Gastroesophageal sphincter (tissue), 4 donors: ENCODE measurements around the gene UROC1. TPM values are rescaled to one million over a fixed set of nuclear protein-coding genes. Genes with fewer than 3 reads are reported as not detected.

Experiments
- ATAC-seq: fragments of 150-250 bp; one replicate; pipeline ENCODE4 v1.9.1; 2016; ENCODE audit warnings: mild to moderate bottlenecking, moderate library complexity
- H3K27ac ChIP-seq, 4 donors: fragments of 200-600 bp; sonication (generic) in 3 of 4; 1 replicate in 3 of 4; 2 replicates in 1 of 4; pipeline ENCODE4 v1.5.1; 2016 to 2019
- H3K27me3 ChIP-seq: fragments of 200-600 bp; sonication (generic); one replicate; pipeline ENCODE4 v1.5.1; 2019
- H3K36me3 ChIP-seq, 2 donors: fragments of 200-600 bp; sonication (generic); one replicate each; pipeline ENCODE4 v1.5.1; 2019; ENCODE audit warnings: control low read depth in 1 of 2
- H3K4me1 ChIP-seq, 3 donors: fragments of 200-600 bp; sonication (generic); 1 replicate in 2 of 3; 2 replicates in 1 of 3; pipeline ENCODE4 v1.5.1; 2016 to 2019; ENCODE audit warnings: control low read depth in 2 of 3
- H3K4me3 ChIP-seq, 2 donors: fragments of 200-600 bp; sonication (generic); one replicate each; pipeline ENCODE4 v1.5.1; 2019; ENCODE audit warnings: mild to moderate bottlenecking in 1 of 2, moderate library complexity in 1 of 2
- H3K9me3 ChIP-seq, 3 donors: fragments of 200-600 bp; sonication (generic); one replicate each; pipeline ENCODE4 v1.5.1; 2017 to 2019; ENCODE audit warnings: control low read depth in 2 of 3
- CTCF ChIP-seq, 4 experiments: fragments of 200-600 bp in 2 of 4; fragments of 450-650 bp in 2 of 4; sonication (generic) in 1 of 4; IDR thresholded peaks; one replicate each; pipeline ENCODE4 v1.5.1; 2017 to 2019; ENCODE audit warnings: antibody characterized with exemption in 4 of 4, mild to moderate bottlenecking in 2 of 4, moderate library complexity in 2 of 4
- EP300 ChIP-seq: sonication (generic); formaldehyde crosslinking; IDR thresholded peaks from one replicate; pipeline ENCODE4 v1.6.1; 2017; ENCODE audit warnings: antibody characterized with exemption, mild to moderate bottlenecking
- POLR2A ChIP-seq, 2 donors: fragments of 450-650 bp; IDR thresholded peaks; one replicate each; pipeline ENCODE4 v1.6.1; 2017; ENCODE audit warnings: antibody characterized with exemption in 2 of 2, mild to moderate bottlenecking in 2 of 2, moderate library complexity in 1 of 2
- POLR2AphosphoS5 ChIP-seq: sonication (generic); formaldehyde crosslinking; IDR thresholded peaks from one replicate; pipeline ENCODE4 v1.6.1; 2017; ENCODE audit warnings: antibody characterized with exemption
- WGBS, 2 donors: methylation state at CpG; one replicate each; pipeline ENCODE4 v1.1.5; 2018; ENCODE audit warnings: low coverage in 1 of 2; 5-methylcytosine and 5-hydroxymethylcytosine counted together
- total RNA-seq, 4 donors: library from RNA; depleted of rRNA; stranded (reverse); fragments of >200 nt; gene quantifications; one replicate each; pipeline ENCODE4 v1.1.0, GENCODE V29; 2016

Gene UROC1
- total RNA-seq, 4 donors from 2014 or later: not detected

- Histone ChIP-seq H3K36me3 (no peaks in the 10 kb centered on the region), H3K27me3 (peaks cover 39% of the 10 kb centered on the region), H3K4me3 (no peak overlapping the region), H3K9me3 (no peaks in the 10 kb centered on the region), H3K27ac (no peak overlapping the region), H3K4me1 (peaks cover 0 to 15% (median 10%) of the 10 kb centered on the region in 3 donors)
- WGBS, 2 donors: 92% methylated on average over 2 of the region's 6 CpGs; no CpG with 5 or more reads in 1 of the 2 donors
- TF ChIP-seq EP300 (no peak), CTCF (IDR thresholded peaks at IDR 0.05) (no peak), POLR2A (IDR thresholded peaks at IDR 0.05) (no peak), POLR2AphosphoS5 (no peak)
- ATAC-seq: no peak
These were observed 10.1 kb upstream of the UROC1 start for GRCh38 chr3:126527455-126528211.

- no peak overlapping the region for H3K27ac ChIP-seq
- no peak for ATAC-seq
- H3K4me3 ChIP-seq: no peak overlapping the region
- no peaks in the 10 kb centered on the region for H3K36me3 ChIP-seq
- H3K27me3 ChIP-seq: peaks cover 39% of the 10 kb centered on the region
- no peak for TF ChIP-seq EP300
- no peak for TF ChIP-seq POLR2A (IDR thresholded peaks at IDR 0.05)
- TF ChIP-seq CTCF (IDR thresholded peaks at IDR 0.05): no peak
- no peak for TF ChIP-seq POLR2AphosphoS5
- peaks cover 0 to 15% (median 10%) of the 10 kb centered on the region in 3 donors for H3K4me1 ChIP-seq
- no peaks in the 10 kb centered on the region for H3K9me3 ChIP-seq
- WGBS, 2 donors: no CpG with 5 or more reads among the region's 7 CpGs
These were observed 9.4 kb upstream of the UROC1 start for GRCh38 chr3:126527006-126527405.

GRCh38 chr3:126526668-126527005, 9.1 kb upstream of the UROC1 start:
- no CpG with 5 or more reads among the region's 7 CpGs for WGBS, 2 donors
- H3K27me3 ChIP-seq: peaks cover 39% of the 10 kb centered on the region

GRCh38 chr3:126525853-126526667, 8.5 kb upstream of the UROC1 start:
- H3K36me3 ChIP-seq: no peaks in the 10 kb centered on the region
- WGBS, 2 donors: 94% methylated on average over 3 of the region's 8 CpGs; no CpG with 5 or more reads in 1 of the 2 donors
- no peak overlapping the region for H3K4me3 ChIP-seq
- H3K4me1 ChIP-seq: peaks cover 0 to 15% (median 10%) of the 10 kb centered on the region in 3 donors
- TF ChIP-seq POLR2AphosphoS5: no peak
- TF ChIP-seq POLR2A (IDR thresholded peaks at IDR 0.05): no peak
- TF ChIP-seq EP300: no peak
- no peak for TF ChIP-seq CTCF (IDR thresholded peaks at IDR 0.05)
- H3K27ac ChIP-seq: no peak overlapping the region
- peaks cover 39% of the 10 kb centered on the region for H3K27me3 ChIP-seq
- H3K9me3 ChIP-seq: no peaks in the 10 kb centered on the region
- no peak for ATAC-seq

More at GRCh38 chr3:126526668-126527005, 9.1 kb upstream of the UROC1 start:
- Histone ChIP-seq H3K36me3 (no peaks in the 10 kb centered on the region), H3K9me3 (no peaks in the 10 kb centered on the region), H3K4me1 (peaks cover 0 to 15% (median 10%) of the 10 kb centered on the region in 3 donors), H3K4me3 (no peak overlapping the region), H3K27ac (no peak overlapping the region)
- no peak for ATAC-seq
- no peak for TF ChIP-seq EP300
- no peak for TF ChIP-seq POLR2AphosphoS5
- no peak for TF ChIP-seq CTCF (IDR thresholded peaks at IDR 0.05)
- no peak for TF ChIP-seq POLR2A (IDR thresholded peaks at IDR 0.05)
